ENCODE measurements around the gene MRPS31.

Gene MRPS31
- long read RNA-seq, donor 1, transcript MRPS31-201 (7 exons, 1,462 nt), result major isoform, 14 of 49 reads
- long read RNA-seq, donor 1, transcript MRPS31-204 (2 exons, 782 nt), result minor isoform, 7 of 49 reads
- long read RNA-seq, donor 1, partial matches to known transcripts, result 27 of 49 reads
- long read RNA-seq, donor 1, other reads (novel, unspliced or antisense), result 0 of 49 reads
- long read RNA-seq, donor 2, transcript MRPS31-201 (7 exons, 1,462 nt), result major isoform, 18 of 24 reads
- long read RNA-seq, donor 2, partial matches to known transcripts, result 5 of 24 reads
- long read RNA-seq, donor 2, other reads (novel, unspliced or antisense), result 0 of 24 reads
- long read RNA-seq, donor 3, transcript MRPS31-201 (7 exons, 1,462 nt), result major isoform, 6 of 12 reads
- long read RNA-seq, donor 3, partial matches to known transcripts, result 5 of 12 reads
- long read RNA-seq, donor 3, other reads (novel, unspliced or antisense), result 0 of 12 reads
- long read RNA-seq, donor 4, transcript MRPS31-204 (2 exons, 782 nt), result minor isoform, 5 of 34 reads
- long read RNA-seq, donor 4, transcript MRPS31-201 (7 exons, 1,462 nt), result major isoform, 14 of 34 reads
- long read RNA-seq, donor 4, partial matches to known transcripts, result 15 of 34 reads
- long read RNA-seq, donor 4, other reads (novel, unspliced or antisense), result 0 of 34 reads
- long read RNA-seq, donor 5, transcript MRPS31-201 (7 exons, 1,462 nt), result major isoform, 22 of 31 reads
- long read RNA-seq, donor 5, partial matches to known transcripts, result 6 of 31 reads
- long read RNA-seq, donor 5, other reads (novel, unspliced or antisense), result 0 of 31 reads
- long read RNA-seq, donor 6, transcript MRPS31-201 (7 exons, 1,462 nt), result major isoform, 12 of 13 reads
- long read RNA-seq, donor 6, partial matches to known transcripts, result 0 of 13 reads
- long read RNA-seq, donor 6, other reads (novel, unspliced or antisense), result 0 of 13 reads
- long read RNA-seq, donor 7, transcript MRPS31-201 (7 exons, 1,462 nt), result major isoform, 21 of 45 reads
- long read RNA-seq, donor 7, partial matches to known transcripts, result 22 of 45 reads
- long read RNA-seq, donor 7, other reads (novel, unspliced or antisense), result 0 of 45 reads
- long read RNA-seq, donor 8, transcript MRPS31-201 (7 exons, 1,462 nt), result major isoform, 18 of 36 reads
- long read RNA-seq, donor 8, partial matches to known transcripts, result 14 of 36 reads
- long read RNA-seq, donor 8, other reads (novel, unspliced or antisense), result 0 of 36 reads

GRCh38 chr13:40770934-40771618, at the start of gene MRPS31:
Gene MRPS31 (minus strand): TSS chr13:40771190. CDS start chr13:40771136, 54 bp downstream.
- DNase-seq, result peak; percentile 91

GRCh38 chr13:40819797-40820315, 48.9 kb upstream of the MRPS31 start:
- no peak for DNase-seq

GRCh38 chr13:40818926-40819325, 47.9 kb upstream of the MRPS31 start:
- no peak for DNase-seq

GRCh38 chr13:40814803-40815202, 43.8 kb upstream of the MRPS31 start:
- DNase-seq, result no peak

- DNase-seq, result no peak
Measured at GRCh38 chr13:40813667-40814454, 42.9 kb upstream of the MRPS31 start.

GRCh38 chr13:40812724-40813445, 41.9 kb upstream of the MRPS31 start:
- DNase-seq, result no peak

GRCh38 chr13:40812102-40812501, 41.1 kb upstream of the MRPS31 start:
- DNase-seq, result no peak

GRCh38 chr13:40809471-40809870, 38.5 kb upstream of the MRPS31 start:
- no peak for DNase-seq

- DNase-seq, result no peak
Measured at GRCh38 chr13:40806241-40806640, 35.3 kb upstream of the MRPS31 start.

- no peak for DNase-seq
Measured at GRCh38 chr13:40803316-40803715, 32.3 kb upstream of the MRPS31 start.

- DNase-seq, result no peak
Measured at GRCh38 chr13:40801255-40802217, 30.5 kb upstream of the MRPS31 start.

GRCh38 chr13:40800559-40800958, 29.6 kb upstream of the MRPS31 start:
- DNase-seq, result no peak

GRCh38 chr13:40799508-40799907, 28.5 kb upstream of the MRPS31 start:
- DNase-seq, result no peak

- DNase-seq, result no peak
Measured at GRCh38 chr13:40798380-40798779, 27.4 kb upstream of the MRPS31 start.

- no peak for DNase-seq
Measured at GRCh38 chr13:40796649-40797048, 25.7 kb upstream of the MRPS31 start.

- no peak for DNase-seq
Measured at GRCh38 chr13:40794414-40795368, 23.7 kb upstream of the MRPS31 start.

- no peak for DNase-seq
Measured at GRCh38 chr13:40793339-40793738, 22.3 kb upstream of the MRPS31 start.
